NCI-H510A treated with DMSO at 0.1 percent for 48 hours (cell line): ENCODE results near the gene SLC6A18.
A peak's percentile ranks its signal among the peaks of the same experiment; 100 is the strongest.
"Not testable (repeated sequence)": the region's sequence is repeated elsewhere in the genome, so short reads cannot be mapped to it uniquely, and the experiment has no call there.

Experiments
- DNase-seq: peaks from one replicate; lab custom pipeline; 2025; lab: John Stamatoyannopoulos, UW

Gene SLC6A18

DNA sequence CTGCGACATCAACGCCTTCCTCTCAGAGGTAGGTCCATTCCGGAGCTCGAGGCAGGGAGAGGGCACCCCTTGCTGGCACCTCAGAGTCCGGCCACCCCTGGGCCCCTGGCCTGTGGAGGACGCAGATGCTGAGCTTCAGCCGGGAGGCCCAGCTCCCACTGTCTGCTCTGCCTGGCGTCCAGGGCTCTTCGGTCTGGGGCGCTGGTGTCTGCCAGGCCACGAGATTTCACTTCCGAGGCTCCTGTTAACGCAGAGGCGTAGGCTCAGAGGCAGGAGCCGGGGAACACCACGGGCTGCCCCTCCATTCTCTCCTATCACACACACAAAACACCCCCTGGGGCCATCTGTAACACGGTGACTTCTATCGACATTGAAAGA is 8.3 kb upstream of the SLC6A18 start:
- no peak for DNase-seq

DNA sequence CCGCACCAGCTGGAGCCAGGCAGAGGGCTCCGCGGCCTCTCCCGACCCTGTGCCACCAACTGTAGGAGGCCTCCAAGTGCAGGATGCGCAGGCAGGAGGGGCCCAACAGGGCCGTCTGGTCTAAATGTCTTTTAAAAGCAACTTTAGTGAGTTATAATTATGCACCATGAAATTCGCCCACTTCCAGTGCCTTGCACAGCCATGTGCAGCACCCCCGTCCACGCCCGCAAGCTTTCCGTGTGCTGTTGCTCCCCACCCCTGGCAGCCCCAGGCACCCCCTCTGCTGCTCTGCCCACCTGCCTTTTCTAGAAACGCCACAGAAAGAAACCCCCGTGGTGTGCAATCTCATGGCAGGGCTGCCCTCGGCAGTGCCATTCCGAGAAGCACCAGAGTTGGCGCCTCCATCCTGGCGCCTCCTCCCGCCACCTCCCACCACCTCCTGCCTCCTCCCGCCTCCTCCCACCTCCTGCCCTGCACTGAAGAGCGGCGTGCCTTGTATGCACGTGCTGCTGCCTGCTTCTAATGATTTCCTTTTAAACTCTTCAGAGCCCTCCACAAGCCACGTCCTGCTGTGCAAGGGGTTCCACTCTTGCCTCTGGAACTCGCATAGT is 7.5 kb upstream of the SLC6A18 start:
- DNase-seq: peak; percentile 70

GRCh38 chr5:1218351-1219080 is 6.7 kb upstream of the SLC6A18 start:
- DNase-seq: no peak

DNA sequence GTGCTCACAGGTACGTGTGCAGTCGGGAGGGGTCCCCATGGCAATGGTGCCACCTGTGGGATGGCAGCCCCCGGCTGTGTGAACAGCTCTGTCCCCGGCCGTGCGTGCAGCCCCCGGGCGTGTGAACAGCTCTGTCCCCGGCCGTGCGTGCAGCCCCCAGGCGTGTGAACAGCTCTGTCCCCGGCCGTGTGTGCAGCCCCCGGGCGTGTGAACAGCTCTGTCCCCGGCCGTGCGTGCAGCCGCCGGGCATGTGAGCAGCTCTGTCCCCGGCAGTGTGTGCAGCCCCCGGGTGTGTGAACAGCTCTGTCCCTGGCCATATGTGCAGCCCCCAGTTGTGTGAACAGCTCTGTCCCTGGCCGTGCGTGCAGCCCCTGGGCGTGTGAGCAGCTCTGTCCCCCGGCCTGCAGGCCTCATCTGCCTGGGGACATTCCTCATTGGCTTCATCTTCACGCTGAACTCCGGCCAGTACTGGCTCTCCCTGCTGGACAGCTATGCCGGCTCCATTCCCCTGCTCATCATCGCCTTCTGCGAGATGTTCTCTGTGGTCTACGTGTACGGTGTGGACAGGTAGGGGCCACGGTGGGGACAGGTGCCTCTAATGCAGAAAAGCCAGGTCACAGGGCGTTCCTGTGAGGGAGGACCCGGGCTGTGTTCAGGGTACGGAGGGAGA is 5.9 kb upstream of the SLC6A18 start:
- no peak for DNase-seq

GRCh38 chr5:1219768-1220100 is 5.4 kb upstream of the SLC6A18 start:
- DNase-seq: no peak

- DNase-seq: no peak
Observed at GRCh38 chr5:1220351-1220750, 4.8 kb upstream of the SLC6A18 start.

DNA sequence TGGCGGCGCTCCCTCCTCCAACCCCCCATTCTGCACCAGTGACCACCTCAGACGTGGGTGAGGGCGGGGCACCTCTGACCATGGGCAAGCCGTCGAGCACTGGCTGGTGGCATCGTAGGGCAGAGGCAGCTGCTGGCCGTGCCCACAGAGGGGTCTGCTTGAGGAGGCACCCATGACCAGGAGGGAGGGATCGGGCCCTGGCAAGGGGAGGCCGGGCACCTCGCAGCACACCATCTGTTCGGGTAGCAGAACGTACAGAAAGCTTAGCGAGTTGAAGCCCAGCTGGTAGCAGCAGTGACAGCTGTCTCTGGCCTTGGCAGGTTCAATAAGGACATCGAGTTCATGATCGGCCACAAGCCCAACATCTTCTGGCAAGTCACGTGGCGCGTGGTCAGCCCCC is 4.3 kb upstream of the SLC6A18 start:
- no peak for DNase-seq

DNA sequence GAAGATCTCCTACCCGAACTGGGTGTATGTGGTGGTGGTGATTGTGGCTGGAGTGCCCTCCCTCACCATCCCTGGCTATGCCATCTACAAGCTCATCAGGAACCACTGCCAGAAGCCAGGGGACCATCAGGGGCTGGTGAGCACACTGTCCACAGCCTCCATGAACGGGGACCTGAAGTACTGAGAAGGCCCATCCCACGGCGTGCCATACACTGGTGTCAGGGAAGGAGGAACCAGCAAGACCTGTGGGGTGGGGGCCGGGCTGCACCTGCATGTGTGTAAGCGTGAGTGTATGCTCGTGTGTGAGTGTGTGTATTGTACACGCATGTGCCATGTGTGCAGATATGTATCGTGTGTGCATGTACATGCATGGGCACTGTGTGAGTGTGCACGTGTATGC is 3.5 kb upstream of the SLC6A18 start:
- DNase-seq: no peak

DNA sequence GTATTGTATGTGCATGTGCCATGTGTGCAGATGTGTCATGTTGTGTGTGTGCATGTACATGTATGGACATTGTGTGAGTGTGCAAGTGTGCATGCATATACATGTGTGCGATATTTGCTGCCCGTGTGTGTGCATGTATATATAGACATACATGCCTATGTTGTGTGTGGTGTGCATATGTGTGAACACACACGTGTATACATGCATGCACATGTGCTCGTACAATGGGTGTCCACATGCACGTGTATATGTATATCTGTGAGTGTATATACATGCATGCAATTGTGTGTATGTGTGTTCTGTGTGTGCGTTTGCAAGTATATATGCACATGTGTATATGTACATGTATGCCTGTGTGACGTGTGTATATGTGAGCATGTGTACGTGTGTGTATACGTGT is 3.0 kb upstream of the SLC6A18 start:
- no peak for DNase-seq

DNA sequence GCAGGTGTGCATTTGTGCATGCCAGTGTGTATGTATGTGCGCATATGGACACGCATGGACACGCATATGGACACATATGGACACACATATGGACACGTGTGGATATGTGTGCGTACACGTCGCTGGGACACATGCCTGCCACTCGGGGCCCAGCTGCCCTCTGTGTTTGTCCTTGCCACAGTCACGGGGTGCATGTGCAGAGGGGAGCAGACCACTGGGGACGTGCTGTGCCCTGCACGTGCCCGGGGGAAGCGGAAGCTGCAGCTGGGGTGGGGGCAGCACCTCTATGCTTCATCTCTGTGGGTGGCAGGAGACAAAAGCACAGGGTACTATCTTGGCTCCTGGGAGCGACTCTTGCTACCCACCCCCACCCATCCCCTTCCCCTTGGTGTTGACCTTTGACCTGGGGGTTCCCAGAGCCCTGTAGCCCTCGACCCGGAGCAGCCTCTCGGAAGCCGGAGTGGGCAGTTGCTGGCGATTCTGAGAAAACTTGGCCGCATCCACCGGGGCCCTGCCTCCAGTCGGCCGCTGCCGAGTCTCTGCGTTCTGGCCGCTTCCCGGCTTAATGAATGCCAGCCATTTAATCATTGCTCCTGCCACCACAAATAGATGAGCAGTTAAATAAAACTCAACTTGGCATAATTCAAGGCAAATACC is 2.4 kb upstream of the SLC6A18 start:
- no peak for DNase-seq

- no peak for DNase-seq
Observed at GRCh38 chr5:1223278-1223670, 1.9 kb upstream of the SLC6A18 start.

DNA sequence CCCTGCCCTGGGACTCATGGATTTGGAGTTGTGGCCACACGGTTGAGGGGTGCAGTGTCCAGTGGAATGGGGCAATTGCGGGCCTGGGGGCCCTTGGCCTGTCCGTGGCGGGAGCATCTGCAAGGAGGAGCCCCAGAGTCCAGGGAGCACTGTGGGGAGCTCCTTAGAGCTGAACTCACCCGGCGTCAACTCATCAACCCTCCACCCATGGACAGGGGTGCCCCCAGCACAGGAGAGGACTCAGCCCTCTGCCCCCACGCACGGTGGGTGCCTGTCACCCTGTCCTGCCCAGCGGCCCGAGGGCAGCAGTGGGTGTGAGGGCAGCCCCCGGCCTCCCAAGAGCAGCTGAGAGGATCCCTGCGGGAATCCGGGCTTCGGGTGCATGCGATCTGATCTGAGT is 550 bp upstream of the SLC6A18 start:
- DNase-seq: no peak

GRCh38 chr5:1226231-1226630 is 1.1 kb downstream of the SLC6A18 start:
- no peak for DNase-seq

DNA sequence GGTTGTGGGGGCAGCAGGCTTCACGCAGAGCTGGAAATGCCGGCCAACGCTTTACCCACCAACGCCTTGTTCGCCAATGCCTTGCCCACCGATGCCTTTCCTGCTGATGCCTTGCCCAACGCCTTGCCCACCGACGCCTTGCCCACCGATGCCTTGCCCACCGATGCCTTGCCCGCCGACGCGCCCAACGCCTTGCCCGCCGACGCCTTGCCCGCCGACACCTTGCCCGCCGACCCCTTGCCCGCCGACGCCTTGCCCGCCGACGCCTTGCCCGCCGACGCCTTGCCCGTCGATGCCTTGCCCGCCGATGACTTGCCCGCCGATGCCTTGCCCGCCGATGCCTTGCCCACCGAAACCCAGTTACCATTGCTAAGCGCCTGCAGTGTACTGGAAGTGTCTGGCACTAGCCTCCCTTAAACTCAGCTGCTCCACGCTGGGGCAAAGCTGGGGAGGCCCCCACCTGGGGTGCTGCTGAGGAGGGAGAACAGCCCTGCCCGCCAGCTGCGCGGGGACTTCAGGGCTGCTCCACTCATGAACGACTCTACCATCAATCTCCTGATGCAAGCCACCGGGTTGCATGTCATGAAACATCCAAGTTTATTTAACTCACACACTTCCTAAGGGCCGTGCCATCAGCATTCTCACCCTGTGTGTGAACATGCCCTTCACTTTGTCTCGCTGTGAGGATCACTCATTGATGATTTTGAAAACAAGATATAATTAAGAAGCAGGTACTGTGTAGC is 1.8 kb downstream of the SLC6A18 start:
- no peak for DNase-seq

GRCh38 chr5:1227667-1228066 is 2.5 kb downstream of the SLC6A18 start:
- DNase-seq: peak; percentile 98

DNA sequence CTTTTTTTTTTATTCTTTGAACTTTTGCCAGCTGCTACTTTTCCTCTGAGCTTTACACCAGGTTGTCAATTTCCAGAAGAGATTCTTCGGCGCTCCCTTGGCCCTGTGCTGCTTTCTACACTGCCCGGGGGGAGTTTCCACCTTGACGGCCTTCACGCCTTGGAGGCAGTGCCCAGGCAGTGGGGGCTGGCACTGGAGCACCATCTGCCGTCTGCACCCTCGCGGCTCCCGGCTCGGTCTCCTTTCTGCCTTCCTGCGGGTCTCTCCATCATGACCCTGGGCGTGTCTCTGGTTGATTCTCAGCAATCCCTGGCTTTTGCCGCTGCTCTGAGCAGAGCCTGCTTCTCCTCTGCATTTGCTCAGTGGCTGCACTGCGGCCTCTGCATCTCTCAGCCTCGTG is 2.9 kb downstream of the SLC6A18 start:
- no peak for DNase-seq

DNA sequence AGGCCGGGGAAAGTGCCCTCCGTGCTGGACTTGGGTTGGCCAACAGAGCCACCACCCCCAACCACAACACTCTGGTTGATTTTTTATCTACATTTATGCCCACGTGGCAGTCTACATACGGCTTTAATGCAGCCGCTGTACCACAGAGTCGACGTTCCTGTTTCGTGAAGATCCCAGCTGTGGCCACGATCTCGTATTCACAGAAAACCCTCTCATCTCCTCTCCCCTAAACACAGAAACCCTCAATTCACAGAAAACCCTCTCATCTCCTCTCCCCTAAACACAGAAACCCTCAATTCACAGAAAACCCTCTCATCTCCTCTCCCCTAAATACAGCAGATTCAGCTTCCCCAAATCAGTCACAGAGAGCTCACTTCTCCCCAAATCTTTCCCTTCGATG is 3.8 kb downstream of the SLC6A18 start:
- not testable (repeated sequence) for DNase-seq

- no peak for DNase-seq
Observed at GRCh38 chr5:1229822-1230221, 4.6 kb downstream of the SLC6A18 start.

DNA sequence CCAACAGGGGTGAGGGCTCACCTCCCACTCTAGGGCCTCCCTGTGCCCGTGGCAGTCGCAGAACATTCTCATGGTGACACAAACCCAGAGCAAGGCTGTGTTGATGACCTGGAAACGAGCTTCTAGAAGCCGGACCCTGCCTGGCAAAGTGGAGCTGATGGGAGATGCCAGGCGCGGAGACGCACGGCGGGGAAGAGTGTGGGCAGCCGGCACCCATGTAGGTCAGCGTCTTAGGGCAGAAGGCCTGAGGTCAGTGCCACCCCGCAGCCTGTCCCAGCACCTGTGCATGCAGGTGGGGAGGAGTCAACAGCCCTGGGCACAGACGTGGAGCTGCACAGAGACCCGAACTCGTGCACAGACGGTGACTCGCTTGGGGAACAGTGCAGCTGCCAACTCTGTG is 5.4 kb downstream of the SLC6A18 start:
- DNase-seq: no peak

- no peak for DNase-seq
Observed at GRCh38 chr5:1231354-1231905, 6.2 kb downstream of the SLC6A18 start.

GRCh38 chr5:1232780-1233179 is 7.6 kb downstream of the SLC6A18 start:
- no peak for DNase-seq

GRCh38 chr5:1235379-1235778 is 10.2 kb downstream of the SLC6A18 start:
- no peak for DNase-seq
